Measurements from ENCODE around the gene EPSTI1.

The EPSTI1 gene

GRCh38 chr13:42946927-42947326, 45.1 kb downstream of the EPSTI1 start:
- H3K27ac ChIP-seq (replicated peaks; ENCODE audit: low read length), result no peak overlapping the region
- H2AFZ ChIP-seq (ENCODE audit: low read length), result no peak overlapping the region
- no peaks in the 10 kb centered on the region for H3K27me3 ChIP-seq (ENCODE audit: control insufficient read depth in 3 of 3, insufficient read depth in 3 of 3, low read depth in 1 of 3, low read length in 3 of 3)
- H3K79me1 ChIP-seq (ENCODE audit: low read depth, low read length), result no peaks in the 10 kb centered on the region
- no peaks in the 10 kb centered on the region for H3K9me3 ChIP-seq (replicated peaks in 1 of 2; ENCODE audit: control insufficient read depth in 2 of 2, insufficient read depth in 1 of 2, low read depth in 1 of 2, low read length in 2 of 2)
- no peak overlapping the region for H2BK5ac ChIP-seq (ENCODE audit: low read length)
- DNase-seq (ENCODE audit: low spot score), result no peak
- no peak overlapping the region for H3K4me3 ChIP-seq (ENCODE audit: low read length in 2 of 2)
- no peak overlapping the region for H3K14ac ChIP-seq (ENCODE audit: low read length)
- no peak overlapping the region for H4K91ac ChIP-seq (ENCODE audit: low read depth, low read length, poor library complexity)
- H3K4me1 ChIP-seq (ENCODE audit: control insufficient read depth in 2 of 2, insufficient read depth in 1 of 2, low read depth in 1 of 2, low read length in 2 of 2), result no peaks in the 10 kb centered on the region
- no peak overlapping the region for H3K18ac ChIP-seq (ENCODE audit: low read length)
- H3K36me3 ChIP-seq (replicated peaks in 1 of 2; ENCODE audit: control insufficient read depth in 2 of 2, insufficient read depth in 2 of 2, low read length in 2 of 2), result no peaks in the 10 kb centered on the region
- no peak overlapping the region for H4K8ac ChIP-seq (ENCODE audit: low read depth, low read length)
- no peak overlapping the region for H3K4me2 ChIP-seq (ENCODE audit: insufficient read depth, low read length, poor library complexity, severe bottlenecking)
- H2BK12ac ChIP-seq (ENCODE audit: low read length), result no peak overlapping the region
- no peak overlapping the region for H3K9ac ChIP-seq (ENCODE audit: low read depth, low read length, poor library complexity)
- H3K23ac ChIP-seq (ENCODE audit: low read depth, low read length, poor library complexity), result no peak overlapping the region
- H3K4ac ChIP-seq (ENCODE audit: low read length), result no peak overlapping the region
- H2AK5ac ChIP-seq (ENCODE audit: low read depth, low read length), result no peak overlapping the region
- H2BK15ac ChIP-seq (ENCODE audit: low read length), result no peak overlapping the region
- H2BK120ac ChIP-seq (ENCODE audit: low read depth, low read length), result no peak overlapping the region
- no CpG with 5 or more reads among the region's 1 CpG for WGBS, 2 donors (ENCODE audit: extremely low coverage in 2 of 2, insufficient read length in 2 of 2, insufficient replicate concordance in 1 of 2)

GRCh38 chr13:42929886-42930535, 62.0 kb downstream of the EPSTI1 start:
- Histone ChIP-seq H2AFZ (ENCODE audit: low read length) (no peak overlapping the region), H2AK5ac (ENCODE audit: low read depth, low read length) (no peak overlapping the region), H2BK15ac (ENCODE audit: low read length) (no peak overlapping the region), H3K18ac (ENCODE audit: low read length) (no peak overlapping the region), H3K36me3 (replicated peaks in 1 of 2; ENCODE audit: control insufficient read depth in 2 of 2, insufficient read depth in 2 of 2, low read length in 2 of 2) (no peaks in the 10 kb centered on the region), H3K9ac (ENCODE audit: low read depth, low read length, poor library complexity) (no peak overlapping the region), H3K23ac (ENCODE audit: low read depth, low read length, poor library complexity) (no peak overlapping the region), H3K14ac (ENCODE audit: low read length) (no peak overlapping the region), H4K91ac (ENCODE audit: low read depth, low read length, poor library complexity) (no peak overlapping the region), H3K27ac (replicated peaks; ENCODE audit: low read length) (no peak overlapping the region), H3K4me3 (ENCODE audit: low read length in 2 of 2) (no peak overlapping the region), H2BK12ac (ENCODE audit: low read length) (no peak overlapping the region), H3K9me3 (replicated peaks in 1 of 2; ENCODE audit: control insufficient read depth in 2 of 2, insufficient read depth in 1 of 2, low read depth in 1 of 2, low read length in 2 of 2) (peaks cover 0 to 2% of the 10 kb centered on the region in 2 donors), H2BK120ac (ENCODE audit: low read depth, low read length) (no peak overlapping the region), H3K4me1 (ENCODE audit: control insufficient read depth in 2 of 2, insufficient read depth in 1 of 2, low read depth in 1 of 2, low read length in 2 of 2) (no peaks in the 10 kb centered on the region), H3K4me2 (ENCODE audit: insufficient read depth, low read length, poor library complexity, severe bottlenecking) (no peak overlapping the region), H4K8ac (ENCODE audit: low read depth, low read length) (no peak overlapping the region), H3K4ac (ENCODE audit: low read length) (no peak overlapping the region), H3K27me3 (ENCODE audit: control insufficient read depth in 3 of 3, insufficient read depth in 3 of 3, low read depth in 1 of 3, low read length in 3 of 3) (peaks cover 0 to 7% (median 0%) of the 10 kb centered on the region in 3 experiments), H2BK5ac (ENCODE audit: low read length) (no peak overlapping the region), H3K79me1 (ENCODE audit: low read depth, low read length) (no peaks in the 10 kb centered on the region)
- no CpG with 5 or more reads among the region's 3 CpGs for WGBS, 2 donors (ENCODE audit: extremely low coverage in 2 of 2, insufficient read length in 2 of 2, insufficient replicate concordance in 1 of 2)
- no peak for DNase-seq (ENCODE audit: low spot score)

GRCh38 chr13:42926555-42926954, 65.5 kb downstream of the EPSTI1 start:
- no peak overlapping the region for H3K4me2 ChIP-seq (ENCODE audit: insufficient read depth, low read length, poor library complexity, severe bottlenecking)
- no peak overlapping the region for H3K23ac ChIP-seq (ENCODE audit: low read depth, low read length, poor library complexity)
- no peak overlapping the region for H3K4me3 ChIP-seq (ENCODE audit: low read length in 2 of 2)
- H2BK120ac ChIP-seq (ENCODE audit: low read depth, low read length), result no peak overlapping the region
- no peak overlapping the region for H3K14ac ChIP-seq (ENCODE audit: low read length)
- peaks cover 0 to 7% (median 0%) of the 10 kb centered on the region in 3 experiments for H3K27me3 ChIP-seq (ENCODE audit: control insufficient read depth in 3 of 3, insufficient read depth in 3 of 3, low read depth in 1 of 3, low read length in 3 of 3)
- H3K18ac ChIP-seq (ENCODE audit: low read length), result no peak overlapping the region
- no peak overlapping the region for H4K8ac ChIP-seq (ENCODE audit: low read depth, low read length)
- H3K4me1 ChIP-seq (ENCODE audit: control insufficient read depth in 2 of 2, insufficient read depth in 1 of 2, low read depth in 1 of 2, low read length in 2 of 2), result peaks cover 0 to 4% of the 10 kb centered on the region in 2 donors
- no peak overlapping the region for H4K91ac ChIP-seq (ENCODE audit: low read depth, low read length, poor library complexity)
- H3K27ac ChIP-seq (replicated peaks; ENCODE audit: low read length), result no peak overlapping the region
- H2BK5ac ChIP-seq (ENCODE audit: low read length), result no peak overlapping the region
- H2BK15ac ChIP-seq (ENCODE audit: low read length), result no peak overlapping the region
- H3K9ac ChIP-seq (ENCODE audit: low read depth, low read length, poor library complexity), result no peak overlapping the region
- H2AFZ ChIP-seq (ENCODE audit: low read length), result no peak overlapping the region
- H3K4ac ChIP-seq (ENCODE audit: low read length), result no peak overlapping the region
- no peaks in the 10 kb centered on the region for H3K36me3 ChIP-seq (replicated peaks in 1 of 2; ENCODE audit: control insufficient read depth in 2 of 2, insufficient read depth in 2 of 2, low read length in 2 of 2)
- no CpG with 5 or more reads among the region's 2 CpGs for WGBS, 2 donors (ENCODE audit: extremely low coverage in 2 of 2, insufficient read length in 2 of 2, insufficient replicate concordance in 1 of 2)
- DNase-seq (ENCODE audit: low spot score), result no peak
- no peaks in the 10 kb centered on the region for H3K79me1 ChIP-seq (ENCODE audit: low read depth, low read length)
- no peak overlapping the region for H2AK5ac ChIP-seq (ENCODE audit: low read depth, low read length)
- no peak overlapping the region for H2BK12ac ChIP-seq (ENCODE audit: low read length)
- no peaks in the 10 kb centered on the region for H3K9me3 ChIP-seq (replicated peaks in 1 of 2; ENCODE audit: control insufficient read depth in 2 of 2, insufficient read depth in 1 of 2, low read depth in 1 of 2, low read length in 2 of 2)

- no peak overlapping the region for H3K9ac ChIP-seq (ENCODE audit: low read depth, low read length, poor library complexity)
- H3K4me2 ChIP-seq (ENCODE audit: insufficient read depth, low read length, poor library complexity, severe bottlenecking), result no peak overlapping the region
- H4K8ac ChIP-seq (ENCODE audit: low read depth, low read length), result no peak overlapping the region
- no peak overlapping the region for H2AK5ac ChIP-seq (ENCODE audit: low read depth, low read length)
- H4K91ac ChIP-seq (ENCODE audit: low read depth, low read length, poor library complexity), result no peak overlapping the region
- H3K4me1 ChIP-seq (ENCODE audit: control insufficient read depth in 2 of 2, insufficient read depth in 1 of 2, low read depth in 1 of 2, low read length in 2 of 2), result peaks cover 0 to 4% of the 10 kb centered on the region in 2 donors
- H3K4ac ChIP-seq (ENCODE audit: low read length), result no peak overlapping the region
- H3K36me3 ChIP-seq (replicated peaks in 1 of 2; ENCODE audit: control insufficient read depth in 2 of 2, insufficient read depth in 2 of 2, low read length in 2 of 2), result no peaks in the 10 kb centered on the region
- no peak overlapping the region for H3K27ac ChIP-seq (replicated peaks; ENCODE audit: low read length)
- peaks cover 0 to 7% (median 0%) of the 10 kb centered on the region in 3 experiments for H3K27me3 ChIP-seq (ENCODE audit: control insufficient read depth in 3 of 3, insufficient read depth in 3 of 3, low read depth in 1 of 3, low read length in 3 of 3)
- no CpG with 5 or more reads among the region's 3 CpGs for WGBS, 2 donors (ENCODE audit: extremely low coverage in 2 of 2, insufficient read length in 2 of 2, insufficient replicate concordance in 1 of 2)
- no peak overlapping the region for H2BK5ac ChIP-seq (ENCODE audit: low read length)
- H3K79me1 ChIP-seq (ENCODE audit: low read depth, low read length), result no peaks in the 10 kb centered on the region
- no peak overlapping the region for H2AFZ ChIP-seq (ENCODE audit: low read length)
- no peak overlapping the region for H3K23ac ChIP-seq (ENCODE audit: low read depth, low read length, poor library complexity)
- H3K14ac ChIP-seq (ENCODE audit: low read length), result no peak overlapping the region
- no peak overlapping the region for H3K4me3 ChIP-seq (ENCODE audit: low read length in 2 of 2)
- DNase-seq (ENCODE audit: low spot score), result no peak
- H2BK12ac ChIP-seq (ENCODE audit: low read length), result no peak overlapping the region
- no peak overlapping the region for H2BK15ac ChIP-seq (ENCODE audit: low read length)
- no peak overlapping the region for H2BK120ac ChIP-seq (ENCODE audit: low read depth, low read length)
- no peak overlapping the region for H3K18ac ChIP-seq (ENCODE audit: low read length)
- no peaks in the 10 kb centered on the region for H3K9me3 ChIP-seq (replicated peaks in 1 of 2; ENCODE audit: control insufficient read depth in 2 of 2, insufficient read depth in 1 of 2, low read depth in 1 of 2, low read length in 2 of 2)
Observed at GRCh38 chr13:42926043-42926442, 66.0 kb downstream of the EPSTI1 start.
